HEK293 (cell line): ENCODE data around the gene KRTAP3-1.
A peak's percentile ranks its signal among the peaks of the same experiment; 100 is the strongest.

Source experiments
- BCL6B ChIP-seq: fragments of 450-650 bp; formaldehyde crosslinking; IDR thresholded peaks from 2 replicates; pipeline ENCODE4 v1.5.1; 2017; ENCODE audit warnings: missing biosample characterization, missing genetic modification characterization
- GLI4 ChIP-seq: fragments of 450-650 bp; formaldehyde crosslinking; IDR thresholded peaks from 2 replicates; pipeline ENCODE4 v1.5.1; 2016; ENCODE audit warnings: missing biosample characterization, missing genetic modification characterization
- GLIS2 ChIP-seq: fragments of 450-650 bp; formaldehyde crosslinking; IDR thresholded peaks from 2 replicates; pipeline ENCODE4 v1.5.1; 2016; ENCODE audit warnings: missing biosample characterization, missing genetic modification characterization
- KLF1 ChIP-seq: fragments of 450-650 bp; formaldehyde crosslinking; IDR thresholded peaks from 2 replicates; pipeline ENCODE4 v1.5.1; 2016; ENCODE audit warnings: missing biosample characterization, missing genetic modification characterization
- KLF16 ChIP-seq: fragments of 450-650 bp; formaldehyde crosslinking; IDR thresholded peaks from 2 replicates; pipeline ENCODE4 v1.5.1; 2017; ENCODE audit warnings: missing biosample characterization, missing genetic modification characterization
- KLF9 ChIP-seq: fragments of 450-650 bp; formaldehyde crosslinking; IDR thresholded peaks from 2 replicates; pipeline ENCODE4 v1.5.1; 2016; ENCODE audit warnings: missing biosample characterization, missing genetic modification characterization, low read depth
- MYNN ChIP-seq: fragments of 450-650 bp; formaldehyde crosslinking; IDR thresholded peaks from 2 replicates; pipeline ENCODE4 v1.5.1; 2016; ENCODE audit warnings: missing biosample characterization, missing genetic modification characterization, borderline replicate concordance
- MZF1 ChIP-seq: fragments of 450-650 bp; formaldehyde crosslinking; IDR thresholded peaks from 2 replicates; pipeline ENCODE4 v1.5.1; 2017; ENCODE audit warnings: missing biosample characterization, missing genetic modification characterization, borderline replicate concordance
- OSR2 ChIP-seq: fragments of 450-650 bp; formaldehyde crosslinking; IDR thresholded peaks from 2 replicates; pipeline ENCODE4 v1.5.1; 2016; ENCODE audit warnings: missing biosample characterization, missing genetic modification characterization
- TCF7L2 ChIP-seq: IDR thresholded peaks from 2 replicates; pipeline ENCODE4 v1.6.1; 2011; ENCODE audit warnings: low read depth, mild to moderate bottlenecking, inconsistent platforms, low read length, moderate library complexity, borderline replicate concordance
- YY1 ChIP-seq: fragments of 450-650 bp; formaldehyde crosslinking; IDR thresholded peaks from 2 replicates; pipeline ENCODE4 v1.5.1; 2018; ENCODE audit warnings: missing biosample characterization, missing genetic modification characterization
- YY2 ChIP-seq: fragments of 450-650 bp; formaldehyde crosslinking; IDR thresholded peaks from 2 replicates; pipeline ENCODE4 v1.5.1; 2016; ENCODE audit warnings: missing biosample characterization, missing genetic modification characterization
- ZBTB17 ChIP-seq: fragments of 450-650 bp; formaldehyde crosslinking; IDR thresholded peaks from 2 replicates; pipeline ENCODE4 v1.5.1; 2016; ENCODE audit warnings: missing biosample characterization, missing genetic modification characterization
- ZBTB7A ChIP-seq: fragments of 450-650 bp; formaldehyde crosslinking; IDR thresholded peaks from 2 replicates; pipeline ENCODE4 v1.5.1; 2016; ENCODE audit warnings: low read depth, missing biosample characterization, missing genetic modification characterization
- ZFP3 ChIP-seq: fragments of 450-650 bp; formaldehyde crosslinking; IDR thresholded peaks from 2 replicates; pipeline ENCODE4 v1.5.1; 2016; ENCODE audit warnings: low read depth, missing biosample characterization, missing genetic modification characterization
- ZFP41 ChIP-seq: fragments of 450-650 bp; formaldehyde crosslinking; IDR thresholded peaks from 2 replicates; pipeline ENCODE4 v1.5.1; 2016; ENCODE audit warnings: missing biosample characterization, missing genetic modification characterization, borderline replicate concordance
- ZFP69B ChIP-seq: fragments of 450-650 bp; formaldehyde crosslinking; IDR thresholded peaks from 2 replicates; pipeline ENCODE4 v1.5.1; 2016; ENCODE audit warnings: missing biosample characterization, missing genetic modification characterization
- ZNF138 ChIP-seq: fragments of 450-650 bp; formaldehyde crosslinking; IDR thresholded peaks from 2 replicates; pipeline ENCODE4 v1.5.1; 2016; ENCODE audit warnings: missing biosample characterization, missing genetic modification characterization, borderline replicate concordance
- ZNF146 ChIP-seq: fragments of 450-650 bp; formaldehyde crosslinking; IDR thresholded peaks from 2 replicates; pipeline ENCODE4 v1.5.1; 2016; ENCODE audit warnings: missing biosample characterization, missing genetic modification characterization
- ZNF202 ChIP-seq: fragments of 450-650 bp; formaldehyde crosslinking; IDR thresholded peaks from 2 replicates; pipeline ENCODE4 v1.5.1; 2016; ENCODE audit warnings: missing biosample characterization, missing genetic modification characterization, borderline replicate concordance
- ZNF23 ChIP-seq: fragments of 450-650 bp; formaldehyde crosslinking; IDR thresholded peaks from 2 replicates; pipeline ENCODE4 v1.5.1; 2016; ENCODE audit warnings: missing biosample characterization, missing genetic modification characterization, borderline replicate concordance
- ZNF274 ChIP-seq, 2 experiments: fragments of 200-500 bp in 1 of 2; fragments of 450-650 bp in 1 of 2; sonication (Bioruptor generic) in 1 of 2; formaldehyde crosslinking in 1 of 2; IDR thresholded peaks; 2 replicates each; pipeline versions ENCODE4 v1.5.1 to v1.6.1; 2014 to 2016; ENCODE audit warnings: borderline replicate concordance in 1 of 2, inconsistent platforms in 1 of 2, low read length in 1 of 2, missing biosample characterization in 1 of 2, missing genetic modification characterization in 1 of 2
- ZNF302 ChIP-seq: fragments of 450-650 bp; formaldehyde crosslinking; IDR thresholded peaks from 2 replicates; pipeline ENCODE4 v1.5.1; 2016; ENCODE audit warnings: missing biosample characterization, missing genetic modification characterization, low read depth
- ZNF311 ChIP-seq: fragments of 450-650 bp; formaldehyde crosslinking; IDR thresholded peaks from 2 replicates; pipeline ENCODE4 v1.5.1; 2017; ENCODE audit warnings: missing biosample characterization, missing genetic modification characterization, borderline replicate concordance
- ZNF366 ChIP-seq: fragments of 450-650 bp; formaldehyde crosslinking; conservative IDR thresholded peaks from 2 replicates; pipeline ENCODE4 v1.5.1; 2016; ENCODE audit warnings: missing biosample characterization, missing genetic modification characterization
- ZNF426 ChIP-seq: fragments of 450-650 bp; formaldehyde crosslinking; IDR thresholded peaks from 2 replicates; pipeline ENCODE4 v1.5.1; 2017; ENCODE audit warnings: missing biosample characterization, missing genetic modification characterization, mild to moderate bottlenecking, inconsistent platforms, moderate library complexity
- ZNF433 ChIP-seq: fragments of 450-650 bp; formaldehyde crosslinking; IDR thresholded peaks from 2 replicates; pipeline ENCODE4 v1.5.1; 2016; ENCODE audit warnings: missing biosample characterization, missing genetic modification characterization, low read depth
- ZNF514 ChIP-seq: fragments of 450-650 bp; formaldehyde crosslinking; IDR thresholded peaks from 2 replicates; pipeline ENCODE4 v1.5.1; 2016; ENCODE audit warnings: missing biosample characterization, missing genetic modification characterization
- ZNF529 ChIP-seq: fragments of 450-650 bp; formaldehyde crosslinking; IDR thresholded peaks from 2 replicates; pipeline ENCODE4 v1.5.1; 2017; ENCODE audit warnings: missing genetic modification characterization, missing biosample characterization; ENCODE audit not compliant: insufficient replicate concordance
- ZNF561 ChIP-seq: fragments of 450-650 bp; IDR thresholded peaks from 2 replicates; pipeline ENCODE4 v1.5.1; 2018; ENCODE audit warnings: missing biosample characterization, missing genetic modification characterization, borderline replicate concordance
- ZNF596 ChIP-seq: fragments of 450-650 bp; IDR thresholded peaks from 2 replicates; pipeline ENCODE4 v1.5.0; 2018; ENCODE audit warnings: missing biosample characterization, mild to moderate bottlenecking, missing genetic modification characterization, moderate library complexity
- ZNF626 ChIP-seq: fragments of 450-650 bp; sonication (Bioruptor Pico); formaldehyde crosslinking; IDR thresholded peaks from 2 replicates; pipeline ENCODE4 v1.5.1; 2018; ENCODE audit warnings: missing biosample characterization, missing genetic modification characterization, inconsistent platforms
- ZNF658 ChIP-seq: fragments of 450-650 bp; formaldehyde crosslinking; IDR thresholded peaks from 2 replicates; pipeline ENCODE4; 2016; ENCODE audit warnings: missing biosample characterization, missing genetic modification characterization
- ZNF677 ChIP-seq: fragments of 450-650 bp; IDR thresholded peaks from 2 replicates; pipeline ENCODE4 v1.5.0; 2018; ENCODE audit warnings: missing biosample characterization, mild to moderate bottlenecking, missing genetic modification characterization, moderate library complexity
- ZNF776 ChIP-seq: fragments of 450-650 bp; formaldehyde crosslinking; IDR thresholded peaks from 2 replicates; pipeline ENCODE4 v1.5.0; 2017; ENCODE audit warnings: missing biosample characterization, missing genetic modification characterization, borderline replicate concordance
- ZNF777 ChIP-seq: fragments of 450-650 bp; formaldehyde crosslinking; IDR thresholded peaks from 2 replicates; pipeline ENCODE4 v1.5.1; 2017; ENCODE audit warnings: missing biosample characterization, missing genetic modification characterization, borderline replicate concordance
- ZNF830 ChIP-seq: fragments of 450-650 bp; IDR thresholded peaks from 2 replicates; pipeline ENCODE4 v1.5.0; 2018; ENCODE audit warnings: missing biosample characterization, missing genetic modification characterization, low read depth, mild to moderate bottlenecking, moderate library complexity
- ZSCAN18 ChIP-seq: fragments of 450-650 bp; formaldehyde crosslinking; IDR thresholded peaks from 2 replicates; pipeline ENCODE4 v1.5.1; 2016; ENCODE audit warnings: missing biosample characterization, missing genetic modification characterization
- ZSCAN23 ChIP-seq: fragments of 450-650 bp; formaldehyde crosslinking; IDR thresholded peaks from 2 replicates; pipeline ENCODE4 v1.5.1; 2016; ENCODE audit warnings: missing biosample characterization, missing genetic modification characterization
- TF ChIP-seq, protein P1 (sequence below): fragments of 450-650 bp; formaldehyde crosslinking; IDR thresholded peaks from 2 replicates; pipeline ENCODE4 v1.5.1; 2016; ENCODE audit warnings: missing biosample characterization, missing genetic modification characterization, borderline replicate concordance

KRTAP3-1 gene

DNA sequence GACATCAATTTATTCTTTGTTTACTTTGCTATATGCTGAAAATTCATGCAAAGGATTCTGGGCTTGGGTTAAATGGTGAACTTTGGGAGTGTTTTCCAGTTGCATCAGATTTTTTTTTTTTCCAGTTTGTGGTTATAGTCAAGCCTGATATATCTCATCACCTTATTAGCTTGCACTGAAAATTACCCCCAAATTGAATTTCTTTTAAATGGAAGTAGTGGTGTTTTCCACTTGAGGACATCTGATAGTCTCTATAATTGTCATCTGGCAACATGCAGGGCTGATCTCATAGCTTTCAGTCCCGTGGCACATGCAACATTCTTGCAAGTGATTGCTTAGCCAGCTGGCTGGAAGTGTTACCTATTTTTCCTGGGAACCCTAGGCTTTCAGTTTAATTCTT lies 4.7 kb upstream of the KRTAP3-1 start (continued):
- TF ChIP-seq ZNF202 (no peak), ZNF433 (tag by site-specific recombination) (no peak), ZFP69B (tag by site-specific recombination) (0 out of 2 replicates have a peak, but pooled peaks have one; percentile 30), ZNF311 (tag by site-specific recombination) (no peak), ZNF529 (tag by site-specific recombination) (no peak), ZSCAN23 (tag by site-specific recombination) (no peak), ZNF514 (tag by site-specific recombination) (no peak), OSR2 (tag by site-specific recombination) (peak; percentile 36; the same call in 1 of the 2 replicates), MZF1 (no peak), BCL6B (tag by site-specific recombination) (no peak), YY1 (no peak), KLF16 (tag by site-specific recombination) (no peak), ZNF596 (tag by site-specific recombination) (no peak), TCF7L2 (no peak), ZNF302 (tag by site-specific recombination) (no peak), YY2 (tag by site-specific recombination) (no peak), GLIS2 (no peak), ZNF274 (IDR thresholded peaks at IDR 0.05; ENCODE audit: low read length) (no peak), ZNF274 (tag by site-specific recombination; IDR thresholded peaks at IDR 0.05; ENCODE audit: borderline replicate concordance) (no peak), ZNF561 (no peak), KLF1 (tag by site-specific recombination) (no peak), ZNF366 (no peak), ZNF146 (tag by site-specific recombination) (no peak), GLI4 (tag by site-specific recombination) (no peak), ZNF426 (tag by site-specific recombination) (no peak), KLF9 (tag by site-specific recombination) (no peak), ZNF138 (tag by site-specific recombination) (no peak), ZFP41 (no peak), MYNN (tag by site-specific recombination) (no peak), ZNF677 (tag by site-specific recombination) (no peak), ZNF830 (no peak), ZNF777 (tag by site-specific recombination) (no peak), ZFP3 (tag by site-specific recombination) (no peak), ZBTB17 (tag by site-specific recombination) (peak; percentile 19; the same call in 1 of the 2 replicates), ZNF626 (tag by site-specific recombination) (no peak), ZBTB7A (tag by site-specific recombination) (no peak), ZNF23 (tag by site-specific recombination) (no peak), ZNF658 (tag by site-specific recombination) (no peak), ZNF776 (no peak), ZSCAN18 (tag by site-specific recombination) (no peak)
- TF ChIP-seq, protein P1, sequence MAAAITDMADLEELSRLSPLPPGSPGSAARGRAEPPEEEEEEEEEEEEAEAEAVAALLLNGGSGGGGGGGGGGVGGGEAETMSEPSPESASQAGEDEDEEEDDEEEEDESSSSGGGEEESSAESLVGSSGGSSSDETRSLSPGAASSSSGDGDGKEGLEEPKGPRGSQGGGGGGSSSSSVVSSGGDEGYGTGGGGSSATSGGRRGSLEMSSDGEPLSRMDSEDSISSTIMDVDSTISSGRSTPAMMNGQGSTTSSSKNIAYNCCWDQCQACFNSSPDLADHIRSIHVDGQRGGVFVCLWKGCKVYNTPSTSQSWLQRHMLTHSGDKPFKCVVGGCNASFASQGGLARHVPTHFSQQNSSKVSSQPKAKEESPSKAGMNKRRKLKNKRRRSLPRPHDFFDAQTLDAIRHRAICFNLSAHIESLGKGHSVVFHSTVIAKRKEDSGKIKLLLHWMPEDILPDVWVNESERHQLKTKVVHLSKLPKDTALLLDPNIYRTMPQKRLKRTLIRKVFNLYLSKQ (tag by site-specific recombination), result no peak
